ENCODE measurements around the gene USP24. TPM values are rescaled to one million over a fixed set of nuclear protein-coding genes. Genes with fewer than 3 reads are reported as not detected.

USP24 gene
- total and polyA plus RNA-seq, 2 donors (not counting 3 experiments of a cell fraction or from before 2014, with no cell fraction given): 8.2 to 30.0 TPM

GRCh38 chr1:55076356-55076755, 138.8 kb downstream of the USP24 start:
- Histone ChIP-seq H2AFZ (ENCODE audit: low read depth, low read length) (no peak overlapping the region), H3K9me3 (replicated peaks; ENCODE audit: control insufficient read depth, insufficient read depth, low read length) (no peaks in the 10 kb centered on the region), H3K79me2 (ENCODE audit: control insufficient read depth, insufficient read depth, low read length) (no peaks in the 10 kb centered on the region), H3K9me1 (replicated peaks; ENCODE audit: control insufficient read depth, extremely low read depth, insufficient read depth, low read length) (no peaks in the 10 kb centered on the region), H3K36me3 (ENCODE audit: control insufficient read depth in 2 of 2, extremely low read depth in 1 of 2, insufficient read depth in 2 of 2, low read length in 2 of 2) (peaks cover 16 to 28% of the 10 kb centered on the region in 2 experiments), H3K4me3 (replicated peaks in 1 of 3; ENCODE audit: insufficient read depth in 1 of 3, low read depth in 1 of 3, low read length in 3 of 3) (no peak overlapping the region), H3K27me3 (ENCODE audit: control insufficient read depth in 2 of 2, insufficient read depth in 2 of 2, low read length in 2 of 2) (no peaks in the 10 kb centered on the region), H3K4me2 (ENCODE audit: insufficient read depth, low read length) (no peak overlapping the region), H3K9ac (replicated peaks; ENCODE audit: extremely low read depth, insufficient read depth, low read length) (no peak overlapping the region), H4K20me1 (replicated peaks; ENCODE audit: control insufficient read depth, extremely low read depth, insufficient read depth, low read length) (no peaks in the 10 kb centered on the region), H3K4me1 (ENCODE audit: control insufficient read depth, extremely low read depth, insufficient read depth, low read length) (peaks cover 2% of the 10 kb centered on the region), H3K27ac (ENCODE audit: insufficient read depth, low read depth, low read length) (no peak overlapping the region)
- intact Hi-C loops (cut with micrococcal nuclease) (no loop called here), dilution Hi-C loops (cut with MboI; ENCODE audit: extremely low pct_ligation_motif_present, low sequenced_read_pairs) (no loop called here)
- TF ChIP-seq EZH2 (IDR thresholded peaks at IDR 0.05; ENCODE audit: borderline replicate concordance, low read depth, low read length, severe bottlenecking) (no peak), JUN (IDR thresholded peaks at IDR 0.05; ENCODE audit: borderline replicate concordance, insufficient read depth, insufficient read length, low read depth) (no peak), MAX (IDR thresholded peaks at IDR 0.05; ENCODE audit: insufficient read depth, insufficient read length) (no peak), CTCF (IDR thresholded peaks at IDR 0.05; ENCODE audit: extremely low read depth in 1 of 2, insufficient read depth in 1 of 2, low read depth in 1 of 2, low read length in 2 of 2) (no peak), POLR2AphosphoS5 (IDR thresholded peaks at IDR 0.05; ENCODE audit: insufficient read depth, low read depth, low read length) (no peak), MYC (IDR thresholded peaks at IDR 0.05; ENCODE audit: low read depth, low read length) (no peak), FOS (IDR thresholded peaks at IDR 0.05; ENCODE audit: borderline replicate concordance, insufficient read depth, low read length) (no peak), POLR2A (IDR thresholded peaks at IDR 0.05; ENCODE audit: low read depth, low read length) (no peak)
- BruUV-seq (replicated peaks): no TSS peak
- DNase-seq (ENCODE audit: low read depth, low spot score) (no peak), FAIRE-seq (no peak)
- ChIA-PET CTCF (no interaction called here), POLR2A (no interaction called here)

Measured in endothelial cell of umbilical vein (primary cell).